Thyroid gland (tissue), 4 donors: ENCODE results near the gene SIN3B. TPM values are rescaled to one million over a fixed set of nuclear protein-coding genes. Genes with fewer than 3 reads are reported as not detected.

Source experiments
- DNase-seq, 2 donors: peaks; one replicate each; pipeline ENCODE4 v3.0.0-alpha.2; 2019
- H3K27ac ChIP-seq, 3 donors: fragments of 200-600 bp; sonication (generic); 1 replicate in 2 of 3; 2 replicates in 1 of 3; pipeline ENCODE4 v1.5.1; 2016 to 2019; ENCODE audit warnings: mild to moderate bottlenecking in 1 of 3, moderate library complexity in 1 of 3
- H3K27me3 ChIP-seq: fragments of 200-600 bp; sonication (generic); one replicate; pipeline ENCODE4 v1.5.1; 2019
- H3K36me3 ChIP-seq, 2 donors: fragments of 200-600 bp; sonication (generic); one replicate each; pipeline ENCODE4 v1.5.1; 2016 to 2019
- H3K4me1 ChIP-seq, 2 donors: fragments of 200-600 bp; sonication (generic); one replicate each; pipeline ENCODE4 v1.5.1; 2017 to 2019
- H3K4me3 ChIP-seq, 3 donors: fragments of 200-600 bp; sonication (generic); replicated peaks in 1 of 3; 1 replicate in 2 of 3; 2 replicates in 1 of 3; pipeline ENCODE4 v1.5.1; 2016; ENCODE audit warnings: mild to moderate bottlenecking in 1 of 3
- H3K9me3 ChIP-seq: fragments of 200-600 bp; sonication (generic); one replicate; pipeline ENCODE4 v1.5.1; 2017
- POLR2A ChIP-seq, 2 donors: fragments of 450-650 bp; IDR thresholded peaks; one replicate each; pipeline ENCODE4 v1.6.1; 2017; ENCODE audit warnings: antibody characterized with exemption in 2 of 2, mild to moderate bottlenecking in 2 of 2, moderate library complexity in 1 of 2
- WGBS, 2 donors: methylation state at CpG; one replicate each; pipeline ENCODE4 v1.1.5; 2017; 5-methylcytosine and 5-hydroxymethylcytosine counted together
- intact Hi-C: fragments of 100-400 bp; cut with DNase I; formaldehyde crosslinking; loops from one replicate; pipeline ENCODE4 v1.15.1; 2023
- total RNA-seq, 4 donors: library from RNA; depleted of rRNA; stranded (reverse); fragments of >200 nt; gene quantifications; one replicate each; pipeline ENCODE4 v1.2.3, GENCODE V29; 2016
- TF ChIP-seq, protein P1 (sequence below), 6 experiments: fragments of 200-600 bp in 3 of 6; fragments of 450-650 bp in 3 of 6; sonication (generic) in 3 of 6; IDR thresholded peaks; one replicate each; pipeline ENCODE4 v1.5.1; 2016 to 2019; ENCODE audit warnings: antibody characterized with exemption in 6 of 6, mild to moderate bottlenecking in 2 of 6, inconsistent platforms in 1 of 6, moderate library complexity in 1 of 6

The SIN3B gene
- total RNA-seq, 4 donors from 2014 or later, result 33.6 to 65.9 (median 47.6) TPM

DNA sequence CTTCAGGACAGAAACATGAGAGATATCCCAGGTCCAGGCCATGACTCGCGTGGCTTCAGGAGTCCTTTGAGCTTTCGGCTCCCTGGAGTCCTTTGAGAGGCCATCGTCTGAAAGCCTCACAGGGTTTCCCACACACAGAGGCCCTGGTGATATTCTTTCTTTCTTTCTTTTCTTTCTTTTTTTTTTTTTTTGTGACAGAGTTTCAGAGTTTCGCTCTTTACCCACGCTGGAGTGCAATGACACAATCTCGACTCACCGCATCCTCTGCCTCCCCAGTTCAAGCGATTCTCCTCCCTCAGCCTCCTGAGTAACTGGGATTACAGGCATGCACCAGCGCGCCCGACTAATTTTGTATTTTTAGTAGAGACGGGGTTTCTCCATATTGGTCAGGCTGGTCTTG is 5.5 kb downstream of the SIN3B start:
- Histone ChIP-seq H3K9me3 (no peaks in the 10 kb centered on the region), H3K4me1 (peaks cover 6 to 9% of the 10 kb centered on the region in 2 donors), H3K27ac (no peak overlapping the region), H3K36me3 (peaks cover 43 to 50% of the 10 kb centered on the region in 2 donors), H3K4me3 (no peak overlapping the region), H3K27me3 (no peaks in the 10 kb centered on the region)
- no peak for DNase-seq
- no peak for TF ChIP-seq POLR2A (IDR thresholded peaks at IDR 0.05)
- TF ChIP-seq, protein P1, sequence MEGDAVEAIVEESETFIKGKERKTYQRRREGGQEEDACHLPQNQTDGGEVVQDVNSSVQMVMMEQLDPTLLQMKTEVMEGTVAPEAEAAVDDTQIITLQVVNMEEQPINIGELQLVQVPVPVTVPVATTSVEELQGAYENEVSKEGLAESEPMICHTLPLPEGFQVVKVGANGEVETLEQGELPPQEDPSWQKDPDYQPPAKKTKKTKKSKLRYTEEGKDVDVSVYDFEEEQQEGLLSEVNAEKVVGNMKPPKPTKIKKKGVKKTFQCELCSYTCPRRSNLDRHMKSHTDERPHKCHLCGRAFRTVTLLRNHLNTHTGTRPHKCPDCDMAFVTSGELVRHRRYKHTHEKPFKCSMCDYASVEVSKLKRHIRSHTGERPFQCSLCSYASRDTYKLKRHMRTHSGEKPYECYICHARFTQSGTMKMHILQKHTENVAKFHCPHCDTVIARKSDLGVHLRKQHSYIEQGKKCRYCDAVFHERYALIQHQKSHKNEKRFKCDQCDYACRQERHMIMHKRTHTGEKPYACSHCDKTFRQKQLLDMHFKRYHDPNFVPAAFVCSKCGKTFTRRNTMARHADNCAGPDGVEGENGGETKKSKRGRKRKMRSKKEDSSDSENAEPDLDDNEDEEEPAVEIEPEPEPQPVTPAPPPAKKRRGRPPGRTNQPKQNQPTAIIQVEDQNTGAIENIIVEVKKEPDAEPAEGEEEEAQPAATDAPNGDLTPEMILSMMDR (IDR thresholded peaks at IDR 0.05), result no peak
- WGBS, 2 donors, result 94% methylated on average over 13 of the region's 13 CpGs
- intact Hi-C loops, result no loop called here

DNA sequence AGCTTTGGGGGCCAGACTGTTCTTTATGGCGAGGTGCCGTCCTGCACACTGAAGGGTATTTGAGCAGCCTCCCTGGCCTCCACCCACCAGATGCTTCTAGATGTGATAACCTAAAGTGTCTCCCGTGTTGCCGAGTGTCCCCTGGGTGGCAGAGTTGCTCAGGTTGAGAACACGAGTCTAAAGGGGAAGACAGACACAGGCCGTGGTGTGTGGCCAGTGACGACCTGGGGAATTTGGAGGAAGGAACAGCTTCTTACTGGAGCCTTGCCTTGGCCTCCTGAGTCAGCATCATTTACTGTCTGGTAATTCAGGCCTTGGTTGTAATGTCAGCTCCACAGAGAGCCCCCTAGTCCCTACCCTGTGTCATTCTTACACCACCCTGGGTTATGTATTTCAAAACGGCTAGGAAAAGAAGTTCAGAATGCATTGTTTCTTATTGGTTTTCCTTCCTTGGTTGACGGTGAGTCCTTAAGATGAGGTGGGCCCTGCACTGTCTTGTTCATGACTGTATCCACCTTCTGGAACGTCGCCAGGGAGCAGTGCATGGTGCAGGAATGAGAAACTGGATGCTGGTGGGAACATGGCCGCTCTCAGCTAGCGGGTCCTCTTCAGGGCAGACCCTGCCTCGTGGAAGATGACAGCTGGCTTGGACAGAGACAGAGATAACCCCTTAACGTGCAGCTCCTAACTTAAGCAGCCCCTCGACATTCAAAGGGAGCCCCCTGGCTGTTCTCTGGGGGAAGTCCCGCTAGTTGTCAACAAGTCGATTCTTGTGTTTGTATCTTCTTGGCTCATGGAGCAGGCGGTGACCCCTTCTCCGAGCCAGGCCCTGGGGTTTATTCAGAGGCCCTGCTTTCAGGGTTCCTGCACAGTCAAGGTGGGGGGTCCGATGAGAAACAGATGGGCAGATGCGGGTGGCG is 7.2 kb downstream of the SIN3B start:
- intact Hi-C loops, result no loop called here
- peaks cover 49 to 59% of the 10 kb centered on the region in 2 donors for H3K36me3 ChIP-seq
- H3K4me3 ChIP-seq, result no peak overlapping the region
- no peaks in the 10 kb centered on the region for H3K4me1 ChIP-seq
- 78 to 80% methylated on average over 23 of the region's 23 CpGs for WGBS, 2 donors
- no peak for DNase-seq
- TF ChIP-seq, protein P1 (IDR thresholded peaks at IDR 0.05), result no peak
- TF ChIP-seq POLR2A (IDR thresholded peaks at IDR 0.05), result no peak
- H3K27ac ChIP-seq, result no peak overlapping the region
- no peaks in the 10 kb centered on the region for H3K9me3 ChIP-seq
- H3K27me3 ChIP-seq, result no peaks in the 10 kb centered on the region

DNA sequence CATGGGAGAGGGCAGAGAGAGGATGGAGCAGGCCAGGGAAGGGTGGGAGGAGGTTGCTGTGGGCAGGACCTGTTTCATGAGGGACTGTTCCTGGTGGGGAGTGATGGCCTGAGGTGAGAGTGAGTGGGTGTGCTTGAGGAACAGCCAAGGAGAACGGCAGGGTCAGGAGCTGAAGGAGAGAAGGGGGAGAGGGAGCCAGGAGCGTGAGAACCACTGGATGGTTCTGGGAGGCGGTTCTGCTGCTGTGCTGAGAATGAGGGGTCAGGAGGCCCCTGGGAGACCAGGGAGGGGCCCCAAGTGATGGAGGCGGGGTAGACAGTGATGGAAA is 7.8 kb downstream of the SIN3B start:
- intact Hi-C loops, result no loop called here
- TF ChIP-seq, protein P1 (IDR thresholded peaks at IDR 0.05), result no peak
- no peak for TF ChIP-seq POLR2A (IDR thresholded peaks at IDR 0.05)
- no peak for DNase-seq
- H3K27ac ChIP-seq, result no peak overlapping the region
- 85% methylated on average over 4 of the region's 4 CpGs for WGBS, 2 donors
- H3K36me3 ChIP-seq, result peaks cover 48 to 58% of the 10 kb centered on the region in 2 donors
- H3K4me3 ChIP-seq, result no peak overlapping the region
- no peaks in the 10 kb centered on the region for H3K9me3 ChIP-seq
- H3K27me3 ChIP-seq, result no peaks in the 10 kb centered on the region
- H3K4me1 ChIP-seq, result no peaks in the 10 kb centered on the region

DNA sequence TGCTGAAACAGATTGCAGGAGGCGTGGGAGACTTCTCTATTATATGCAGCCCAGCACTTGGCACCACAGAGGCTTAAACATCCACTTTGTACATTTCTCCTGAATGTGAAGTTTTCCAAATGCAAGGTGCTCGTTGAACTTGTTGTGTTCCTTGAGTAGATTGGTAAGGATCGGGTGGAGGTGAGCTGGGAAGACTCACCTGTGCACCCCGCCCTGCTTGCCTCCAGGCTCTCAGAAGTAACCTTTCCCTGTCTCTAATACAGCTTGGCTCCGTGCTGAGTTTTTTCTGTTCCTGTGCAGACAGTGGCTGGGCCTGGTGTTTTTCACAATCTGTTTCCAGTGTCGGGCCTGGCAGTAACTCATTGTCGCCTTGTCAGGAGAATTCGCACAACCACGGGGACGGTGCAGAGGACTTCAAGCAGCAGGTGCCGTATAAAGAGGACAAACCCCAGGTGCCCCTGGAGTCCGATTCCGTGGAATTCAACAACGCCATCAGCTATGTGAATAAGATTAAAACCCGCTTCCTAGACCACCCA is 12.3 kb downstream of the SIN3B start:
- 91 to 94% methylated on average over 15 of the region's 15 CpGs for WGBS, 2 donors
- no peak for DNase-seq
- no peaks in the 10 kb centered on the region for H3K4me1 ChIP-seq
- intact Hi-C loops, result loop anchor here (5.0 kb wide), 1 partner anchor 69 kb away; no protein-coding TSS in a partner anchor
- H3K9me3 ChIP-seq, result no peaks in the 10 kb centered on the region
- no peaks in the 10 kb centered on the region for H3K27me3 ChIP-seq
- no peak for TF ChIP-seq POLR2A (IDR thresholded peaks at IDR 0.05)
- TF ChIP-seq, protein P1 (IDR thresholded peaks at IDR 0.05), result no peak
- H3K36me3 ChIP-seq, result peaks cover 44 to 56% of the 10 kb centered on the region in 2 donors
- no peak overlapping the region for H3K4me3 ChIP-seq
- no peak overlapping the region for H3K27ac ChIP-seq

DNA sequence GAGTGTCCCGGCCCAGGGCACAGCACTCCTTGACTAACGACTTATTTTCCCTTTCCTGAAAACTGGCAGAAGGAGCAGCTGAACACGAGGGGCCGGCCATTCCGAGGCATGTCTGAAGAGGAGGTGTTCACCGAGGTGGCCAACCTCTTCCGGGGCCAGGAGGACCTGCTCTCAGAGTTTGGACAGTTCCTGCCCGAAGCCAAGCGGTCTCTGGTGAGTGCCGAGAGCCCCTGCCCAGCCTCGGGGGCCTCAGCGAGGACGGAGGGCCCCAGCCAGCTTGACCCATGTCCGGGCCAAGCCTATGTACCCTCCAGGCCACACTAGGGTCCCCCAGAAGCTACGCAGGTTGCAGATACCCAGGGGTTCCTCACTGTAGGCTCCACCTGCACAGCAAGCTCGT is 17.7 kb downstream of the SIN3B start:
- no peaks in the 10 kb centered on the region for H3K27me3 ChIP-seq
- TF ChIP-seq, protein P1 (IDR thresholded peaks at IDR 0.05), result no peak
- no peak for TF ChIP-seq POLR2A (IDR thresholded peaks at IDR 0.05)
- H3K4me1 ChIP-seq, result no peaks in the 10 kb centered on the region
- H3K4me3 ChIP-seq, result no peak overlapping the region
- DNase-seq, result no peak
- H3K9me3 ChIP-seq, result no peaks in the 10 kb centered on the region
- peaks cover 46 to 89% of the 10 kb centered on the region in 2 donors for H3K36me3 ChIP-seq
- H3K27ac ChIP-seq, result no peak overlapping the region
- intact Hi-C loops, result no loop called here
- 95% methylated on average over 14 of the region's 16 CpGs; no CpG with 5 or more reads in 1 of the 2 donors for WGBS, 2 donors
